WTC11 (cell line): ENCODE measurements around the gene NCAM2.

Source experiments
- CREB1 ChIP-seq: sonication (generic); formaldehyde crosslinking; IDR thresholded peaks from 2 replicates; pipeline ENCODE4 v1.8.0; 2023; ENCODE audit warnings: mild to moderate bottlenecking, missing genetic modification reagents
- FOXK1 ChIP-seq: sonication (generic); formaldehyde crosslinking; IDR thresholded peaks from 2 replicates; pipeline ENCODE4 v1.8.0; 2022; ENCODE audit warnings: mild to moderate bottlenecking, moderate library complexity, missing genetic modification reagents
- SP1 ChIP-seq: sonication (generic); formaldehyde crosslinking; conservative IDR thresholded peaks from 2 replicates; pipeline ENCODE4 v1.8.1; 2022; ENCODE audit warnings: missing genetic modification reagents
- TF ChIP-seq, protein P1 (sequence below): sonication (generic); formaldehyde crosslinking; IDR thresholded peaks from 2 replicates; pipeline ENCODE4 v1.8.1; 2023; ENCODE audit warnings: mild to moderate bottlenecking, missing genetic modification reagents, moderate library complexity
- TF ChIP-seq, protein P2 (sequence below): fragments of 200-600 bp; IDR thresholded peaks from 2 replicates; pipeline ENCODE4 v1.8.0; 2022; ENCODE audit warnings: antibody characterized with exemption
- TF ChIP-seq, protein P3 (sequence below): sonication (generic); formaldehyde crosslinking; IDR thresholded peaks from 2 replicates; pipeline ENCODE4 v1.8.0; 2023; ENCODE audit warnings: missing genetic modification reagents, mild to moderate bottlenecking, borderline replicate concordance

DNA sequence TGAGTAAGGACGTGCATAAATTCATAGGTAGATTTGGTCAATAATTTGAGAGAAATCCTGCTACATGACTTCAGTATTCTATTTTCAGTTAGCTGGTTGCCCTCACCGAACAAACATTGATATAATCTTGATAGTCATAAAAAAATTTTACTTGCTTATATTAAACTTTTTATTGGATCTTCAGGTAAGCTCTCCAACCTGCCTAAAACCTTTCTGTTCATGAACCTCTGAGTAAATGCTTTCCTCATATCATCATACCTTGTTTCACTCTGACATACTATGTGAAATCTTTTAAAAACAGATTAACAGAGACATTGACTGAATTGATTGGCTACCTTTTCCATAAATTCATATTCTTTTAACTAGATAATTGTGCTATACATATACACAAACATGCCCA is 299.0 kb downstream of the NCAM2 start:
- TF ChIP-seq SP1 (CRISPR knock-in tag) (no peak), FOXK1 (CRISPR knock-in tag) (no peak), CREB1 (CRISPR knock-in tag) (no peak)
- TF ChIP-seq, protein P1, sequence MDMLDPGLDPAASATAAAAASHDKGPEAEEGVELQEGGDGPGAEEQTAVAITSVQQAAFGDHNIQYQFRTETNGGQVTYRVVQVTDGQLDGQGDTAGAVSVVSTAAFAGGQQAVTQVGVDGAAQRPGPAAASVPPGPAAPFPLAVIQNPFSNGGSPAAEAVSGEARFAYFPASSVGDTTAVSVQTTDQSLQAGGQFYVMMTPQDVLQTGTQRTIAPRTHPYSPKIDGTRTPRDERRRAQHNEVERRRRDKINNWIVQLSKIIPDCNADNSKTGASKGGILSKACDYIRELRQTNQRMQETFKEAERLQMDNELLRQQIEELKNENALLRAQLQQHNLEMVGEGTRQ (CRISPR knock-in tag): no peak
- TF ChIP-seq, protein P2, sequence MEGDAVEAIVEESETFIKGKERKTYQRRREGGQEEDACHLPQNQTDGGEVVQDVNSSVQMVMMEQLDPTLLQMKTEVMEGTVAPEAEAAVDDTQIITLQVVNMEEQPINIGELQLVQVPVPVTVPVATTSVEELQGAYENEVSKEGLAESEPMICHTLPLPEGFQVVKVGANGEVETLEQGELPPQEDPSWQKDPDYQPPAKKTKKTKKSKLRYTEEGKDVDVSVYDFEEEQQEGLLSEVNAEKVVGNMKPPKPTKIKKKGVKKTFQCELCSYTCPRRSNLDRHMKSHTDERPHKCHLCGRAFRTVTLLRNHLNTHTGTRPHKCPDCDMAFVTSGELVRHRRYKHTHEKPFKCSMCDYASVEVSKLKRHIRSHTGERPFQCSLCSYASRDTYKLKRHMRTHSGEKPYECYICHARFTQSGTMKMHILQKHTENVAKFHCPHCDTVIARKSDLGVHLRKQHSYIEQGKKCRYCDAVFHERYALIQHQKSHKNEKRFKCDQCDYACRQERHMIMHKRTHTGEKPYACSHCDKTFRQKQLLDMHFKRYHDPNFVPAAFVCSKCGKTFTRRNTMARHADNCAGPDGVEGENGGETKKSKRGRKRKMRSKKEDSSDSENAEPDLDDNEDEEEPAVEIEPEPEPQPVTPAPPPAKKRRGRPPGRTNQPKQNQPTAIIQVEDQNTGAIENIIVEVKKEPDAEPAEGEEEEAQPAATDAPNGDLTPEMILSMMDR: no peak
- TF ChIP-seq, protein P3, sequence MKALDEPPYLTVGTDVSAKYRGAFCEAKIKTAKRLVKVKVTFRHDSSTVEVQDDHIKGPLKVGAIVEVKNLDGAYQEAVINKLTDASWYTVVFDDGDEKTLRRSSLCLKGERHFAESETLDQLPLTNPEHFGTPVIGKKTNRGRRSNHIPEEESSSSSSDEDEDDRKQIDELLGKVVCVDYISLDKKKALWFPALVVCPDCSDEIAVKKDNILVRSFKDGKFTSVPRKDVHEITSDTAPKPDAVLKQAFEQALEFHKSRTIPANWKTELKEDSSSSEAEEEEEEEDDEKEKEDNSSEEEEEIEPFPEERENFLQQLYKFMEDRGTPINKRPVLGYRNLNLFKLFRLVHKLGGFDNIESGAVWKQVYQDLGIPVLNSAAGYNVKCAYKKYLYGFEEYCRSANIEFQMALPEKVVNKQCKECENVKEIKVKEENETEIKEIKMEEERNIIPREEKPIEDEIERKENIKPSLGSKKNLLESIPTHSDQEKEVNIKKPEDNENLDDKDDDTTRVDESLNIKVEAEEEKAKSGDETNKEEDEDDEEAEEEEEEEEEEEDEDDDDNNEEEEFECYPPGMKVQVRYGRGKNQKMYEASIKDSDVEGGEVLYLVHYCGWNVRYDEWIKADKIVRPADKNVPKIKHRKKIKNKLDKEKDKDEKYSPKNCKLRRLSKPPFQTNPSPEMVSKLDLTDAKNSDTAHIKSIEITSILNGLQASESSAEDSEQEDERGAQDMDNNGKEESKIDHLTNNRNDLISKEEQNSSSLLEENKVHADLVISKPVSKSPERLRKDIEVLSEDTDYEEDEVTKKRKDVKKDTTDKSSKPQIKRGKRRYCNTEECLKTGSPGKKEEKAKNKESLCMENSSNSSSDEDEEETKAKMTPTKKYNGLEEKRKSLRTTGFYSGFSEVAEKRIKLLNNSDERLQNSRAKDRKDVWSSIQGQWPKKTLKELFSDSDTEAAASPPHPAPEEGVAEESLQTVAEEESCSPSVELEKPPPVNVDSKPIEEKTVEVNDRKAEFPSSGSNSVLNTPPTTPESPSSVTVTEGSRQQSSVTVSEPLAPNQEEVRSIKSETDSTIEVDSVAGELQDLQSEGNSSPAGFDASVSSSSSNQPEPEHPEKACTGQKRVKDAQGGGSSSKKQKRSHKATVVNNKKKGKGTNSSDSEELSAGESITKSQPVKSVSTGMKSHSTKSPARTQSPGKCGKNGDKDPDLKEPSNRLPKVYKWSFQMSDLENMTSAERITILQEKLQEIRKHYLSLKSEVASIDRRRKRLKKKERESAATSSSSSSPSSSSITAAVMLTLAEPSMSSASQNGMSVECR: no peak
